ENCODE data around the gene UBE3A. TPM values are rescaled to one million over a fixed set of nuclear protein-coding genes. Genes with fewer than 3 reads are reported as not detected.

UBE3A gene
- total RNA-seq, 2 experiments from 2014 or later, result 102 to 110 TPM

DNA sequence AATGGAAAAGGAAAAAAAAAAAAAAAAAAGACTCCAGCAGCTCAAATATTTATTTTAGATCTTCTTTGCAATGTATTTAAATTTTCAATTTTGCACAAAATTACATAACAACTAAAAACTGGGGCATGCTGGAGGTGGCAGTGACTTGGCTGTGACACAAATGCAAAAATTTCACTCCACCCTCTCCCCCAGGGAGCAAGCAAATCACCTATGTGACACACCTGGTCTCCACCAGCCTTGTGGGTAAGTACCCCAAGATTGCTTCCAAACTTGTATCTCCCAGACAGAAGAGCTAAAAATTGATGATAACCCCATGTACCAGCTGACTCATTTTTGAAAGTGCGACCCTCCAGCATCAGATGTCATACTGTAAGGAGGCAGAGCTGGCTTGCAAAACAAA lies 32.0 kb downstream of the UBE3A start:
- ATAC-seq, result no peak

GRCh38 chr15:25406261-25406660 lies 32.6 kb downstream of the UBE3A start:
- no peak for DNase-seq
- CTCF ChIA-PET, result interaction anchor here (0.9 kb wide), 1 partner anchor 11 kb away, joined by 3 read pairs; no protein-coding TSS in a partner anchor
- H3K36me3 Mint-ChIP-seq (ENCODE audit: low read depth), result peaks cover 77% of the 10 kb centered on the region
- H3K4me1 Mint-ChIP-seq (ENCODE audit: low read depth), result peaks cover 48% of the 10 kb centered on the region
- H3K9me3 Mint-ChIP-seq, result peaks cover 9% of the 10 kb centered on the region
- TF ChIP-seq, protein P1, sequence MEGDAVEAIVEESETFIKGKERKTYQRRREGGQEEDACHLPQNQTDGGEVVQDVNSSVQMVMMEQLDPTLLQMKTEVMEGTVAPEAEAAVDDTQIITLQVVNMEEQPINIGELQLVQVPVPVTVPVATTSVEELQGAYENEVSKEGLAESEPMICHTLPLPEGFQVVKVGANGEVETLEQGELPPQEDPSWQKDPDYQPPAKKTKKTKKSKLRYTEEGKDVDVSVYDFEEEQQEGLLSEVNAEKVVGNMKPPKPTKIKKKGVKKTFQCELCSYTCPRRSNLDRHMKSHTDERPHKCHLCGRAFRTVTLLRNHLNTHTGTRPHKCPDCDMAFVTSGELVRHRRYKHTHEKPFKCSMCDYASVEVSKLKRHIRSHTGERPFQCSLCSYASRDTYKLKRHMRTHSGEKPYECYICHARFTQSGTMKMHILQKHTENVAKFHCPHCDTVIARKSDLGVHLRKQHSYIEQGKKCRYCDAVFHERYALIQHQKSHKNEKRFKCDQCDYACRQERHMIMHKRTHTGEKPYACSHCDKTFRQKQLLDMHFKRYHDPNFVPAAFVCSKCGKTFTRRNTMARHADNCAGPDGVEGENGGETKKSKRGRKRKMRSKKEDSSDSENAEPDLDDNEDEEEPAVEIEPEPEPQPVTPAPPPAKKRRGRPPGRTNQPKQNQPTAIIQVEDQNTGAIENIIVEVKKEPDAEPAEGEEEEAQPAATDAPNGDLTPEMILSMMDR (IDR thresholded peaks at IDR 0.05), result no peak
- no peak overlapping the region for H3K4me3 Mint-ChIP-seq
- no peak overlapping the region for H3K27ac Mint-ChIP-seq
- H3K27me3 Mint-ChIP-seq, result no peaks in the 10 kb centered on the region
- POLR2A ChIA-PET, result interaction anchor here (0.7 kb wide), 1 partner anchor 39 kb away, joined by 3 read pairs; no protein-coding TSS in a partner anchor
- ATAC-seq, result no peak
- intact Hi-C loops (cut with micrococcal nuclease), result no loop called here

More for the DNA sequence above, 32.0 kb downstream of the UBE3A start:
- ChIA-PET POLR2A (interaction anchor here (0.6 to 0.7 kb wide), 2 partner anchors 27 to 39 kb away, joined by 3 to 4 read pairs; no protein-coding TSS in a partner anchor), CTCF (interaction anchor here (0.9 kb wide), 1 partner anchor 10 kb away, joined by 3 read pairs; no protein-coding TSS in a partner anchor)
- Mint-ChIP-seq H3K27ac (peak overlapping the region; percentile 59), H3K4me3 (no peak overlapping the region), H3K9me3 (peaks cover 9% of the 10 kb centered on the region), H3K36me3 (ENCODE audit: low read depth) (peaks cover 76% of the 10 kb centered on the region), H3K4me1 (ENCODE audit: low read depth) (peaks cover 45% of the 10 kb centered on the region), H3K27me3 (no peaks in the 10 kb centered on the region)
- no peak for DNase-seq
- TF ChIP-seq, protein P1 (IDR thresholded peaks at IDR 0.05), result no peak
- intact Hi-C loops (cut with micrococcal nuclease), result no loop called here

DNA sequence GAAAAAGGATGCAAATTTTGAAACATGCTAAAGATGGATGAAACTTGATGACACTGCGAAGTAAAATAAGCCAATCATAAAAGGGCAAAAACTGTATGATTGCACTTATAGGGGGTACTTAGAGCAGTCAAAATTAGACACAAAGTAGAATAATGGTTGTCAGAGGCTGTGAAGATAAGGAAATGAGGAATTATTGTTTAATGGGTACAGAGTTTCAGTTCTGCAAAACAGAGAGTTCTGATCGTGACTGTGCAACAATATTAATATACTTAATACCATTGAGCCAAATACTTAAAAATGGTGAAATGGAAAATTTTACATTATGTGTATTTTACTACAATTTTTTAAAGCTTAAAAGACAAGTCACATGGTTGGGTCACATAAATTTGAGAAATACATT lies 35.1 kb downstream of the UBE3A start:
- Mint-ChIP-seq H3K27ac (no peak overlapping the region), H3K27me3 (no peaks in the 10 kb centered on the region), H3K9me3 (peaks cover 9% of the 10 kb centered on the region), H3K36me3 (ENCODE audit: low read depth) (peaks cover 81% of the 10 kb centered on the region), H3K4me1 (ENCODE audit: low read depth) (peaks cover 36% of the 10 kb centered on the region), H3K4me3 (no peak overlapping the region)
- intact Hi-C loops (cut with micrococcal nuclease), result no loop called here
- DNase-seq (no peak), ATAC-seq (no peak)
- ChIA-PET POLR2A (no interaction called here), CTCF (no interaction called here)
- TF ChIP-seq, protein P1 (IDR thresholded peaks at IDR 0.05), result no peak

GRCh38 chr15:25402342-25402741 lies 36.5 kb downstream of the UBE3A start:
- ATAC-seq, result no peak
- CTCF ChIA-PET, result no interaction called here
- H3K27ac Mint-ChIP-seq, result no peak overlapping the region
- H3K27me3 Mint-ChIP-seq, result no peaks in the 10 kb centered on the region
- TF ChIP-seq, protein P1 (IDR thresholded peaks at IDR 0.05), result no peak
- H3K4me3 Mint-ChIP-seq, result no peak overlapping the region
- H3K4me1 Mint-ChIP-seq (ENCODE audit: low read depth), result peaks cover 39% of the 10 kb centered on the region
- peaks cover 9% of the 10 kb centered on the region for H3K9me3 Mint-ChIP-seq
- POLR2A ChIA-PET, result no interaction called here
- peaks cover 87% of the 10 kb centered on the region for H3K36me3 Mint-ChIP-seq (ENCODE audit: low read depth)
- intact Hi-C loops (cut with micrococcal nuclease), result no loop called here
- no peak for DNase-seq

DNA sequence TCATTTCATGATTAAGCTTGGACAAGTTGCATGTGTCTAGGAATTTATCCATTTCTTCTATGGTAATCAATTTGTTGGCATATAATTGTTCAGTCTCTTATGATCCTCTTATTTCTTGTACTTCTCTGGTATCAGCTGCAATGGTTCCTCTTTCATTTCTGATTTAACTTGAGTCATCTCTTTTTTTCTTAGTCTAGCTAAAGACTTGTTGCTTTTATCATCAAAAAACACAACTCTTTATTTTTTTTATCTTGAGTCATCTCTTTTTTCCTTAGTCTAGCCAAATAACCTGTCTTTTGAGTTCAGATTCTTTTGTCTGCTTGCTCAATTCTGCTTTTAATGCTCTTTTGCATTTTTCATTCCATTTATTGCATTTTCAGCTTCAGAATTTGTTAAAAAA lies 37.3 kb downstream of the UBE3A start:
- H3K9me3 Mint-ChIP-seq, result peaks cover 9% of the 10 kb centered on the region
- POLR2A ChIA-PET, result no interaction called here
- peaks cover 84% of the 10 kb centered on the region for H3K36me3 Mint-ChIP-seq (ENCODE audit: low read depth)
- ATAC-seq (no peak), DNase-seq (no peak)
- H3K4me3 Mint-ChIP-seq, result no peak overlapping the region
- H3K27ac Mint-ChIP-seq, result no peak overlapping the region
- intact Hi-C loops (cut with micrococcal nuclease), result no loop called here
- TF ChIP-seq, protein P1 (IDR thresholded peaks at IDR 0.05), result no peak
- CTCF ChIA-PET, result no interaction called here
- H3K4me1 Mint-ChIP-seq (ENCODE audit: low read depth), result peaks cover 33% of the 10 kb centered on the region
- no peaks in the 10 kb centered on the region for H3K27me3 Mint-ChIP-seq

Data from activated CD8-positive, alpha-beta T cell treated with anti-CD3 and anti-CD28 coated beads for 36 hours (primary cell).